IPS DF 6.9 (cell line): ENCODE measurements around the gene NBPF3.

Experiments used
- DNase-seq: peaks from one replicate; pipeline ENCODE4 v3.0.0-alpha.2; 2013; ENCODE audit warnings: low read depth, low spot score
- H3K27ac ChIP-seq: one replicate; pipeline ENCODE4 v1.5.1; 2013; ENCODE audit warnings: low read length, control low read depth
- H3K27me3 ChIP-seq: 2 replicates; pipeline ENCODE4 v1.6.1; 2013; ENCODE audit warnings: mild to moderate bottlenecking, low read length; ENCODE audit not compliant: control insufficient read depth, insufficient read depth
- H3K36me3 ChIP-seq: 2 replicates; pipeline ENCODE4 v1.6.1; 2013; ENCODE audit warnings: low read length; ENCODE audit not compliant: control insufficient read depth, insufficient read depth
- H3K4me1 ChIP-seq: 2 replicates; pipeline ENCODE4 v1.6.1; 2013; ENCODE audit warnings: low read length; ENCODE audit not compliant: control insufficient read depth, insufficient read depth
- H3K4me3 ChIP-seq: 2 replicates; pipeline ENCODE4 v1.5.1; 2013; ENCODE audit warnings: mild to moderate bottlenecking, low read length
- H3K9me3 ChIP-seq: 2 replicates; pipeline ENCODE4 v1.6.1; 2013; ENCODE audit warnings: low read length, inconsistent platforms; ENCODE audit not compliant: control insufficient read depth, insufficient read depth
- WGBS: extraction: QIAGEN DNeasy Blood & Tissue Kit; methylation state at CpG from one replicate; pipeline ENCODE4 v1.1.7; 2013; ENCODE audit warnings: mixed read lengths, missing lambda C conversion rate; ENCODE audit not compliant: insufficient read length, insufficient coverage; 5-methylcytosine and 5-hydroxymethylcytosine counted together

The NBPF3 gene

DNA sequence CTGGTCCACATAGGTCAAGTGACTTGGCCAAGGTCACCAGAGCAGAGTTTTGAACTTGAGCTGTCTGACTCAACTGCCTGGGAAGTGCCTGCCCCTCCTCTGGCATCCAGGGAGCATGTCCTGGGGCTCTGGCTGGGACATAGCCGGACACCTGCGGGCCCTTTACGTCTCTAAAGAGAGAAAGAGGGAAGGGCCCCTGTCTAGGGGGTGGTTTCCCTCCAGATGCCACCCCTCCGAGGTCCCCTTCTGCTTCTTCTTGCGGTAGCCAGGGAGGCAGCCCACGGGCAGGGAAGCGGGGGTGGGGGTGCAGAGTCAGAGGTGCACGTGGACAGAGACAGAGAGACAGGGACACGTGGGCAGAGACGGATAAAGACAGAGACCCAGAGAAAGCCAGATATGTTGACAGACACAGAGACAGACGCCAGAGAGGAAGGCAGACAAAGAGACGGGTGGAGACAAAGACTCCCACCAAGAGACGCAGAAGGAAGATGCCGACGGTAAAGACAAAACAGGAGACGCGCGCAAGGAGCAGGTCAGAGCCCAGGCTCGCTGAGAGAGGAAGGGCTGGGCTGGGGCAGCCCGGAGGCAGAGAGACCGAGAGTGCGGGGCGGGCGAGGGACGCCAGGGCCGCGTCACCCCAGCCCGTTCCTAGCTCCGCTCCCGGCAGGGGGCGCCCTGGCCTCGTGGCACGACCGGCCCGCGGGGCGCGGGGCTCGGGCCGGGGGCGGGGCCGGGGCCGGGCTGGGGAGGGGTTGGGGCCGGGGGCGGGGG is 68.8 kb downstream of the NBPF3 start:
- WGBS, result no CpG with 5 or more reads among the region's 45 CpGs
- Histone ChIP-seq H3K4me1 (peaks cover 3% of the 10 kb centered on the region; the same call in 1 of the 2 replicates), H3K36me3 (no peaks in the 10 kb centered on the region), H3K27me3 (no peaks in the 10 kb centered on the region; the same call in 1 of the 2 replicates), H3K4me3 (no peak overlapping the region; the same call in 1 of the 2 replicates), H3K27ac (no peak overlapping the region), H3K9me3 (no peaks in the 10 kb centered on the region)
- peak; percentile 71 for DNase-seq

GRCh38 chr1:21509351-21510112 is 69.6 kb downstream of the NBPF3 start, which contains the start of gene ALPL:
Gene ALPL (plus strand): TSS chr1:21509423. CDS start chr1:21554082, 44,659 bp downstream.
- Histone ChIP-seq H3K4me1 (peaks cover 3% of the 10 kb centered on the region; the same call in 1 of the 2 replicates), H3K36me3 (no peaks in the 10 kb centered on the region), H3K9me3 (no peaks in the 10 kb centered on the region), H3K27ac (no peak within 1 kb of the TSS), H3K27me3 (no peaks in the 10 kb centered on the region; the same call in 1 of the 2 replicates), H3K4me3 (peak within 1 kb of the TSS; percentile 86)
- DNase-seq, result no peak
- WGBS, result no CpG with 5 or more reads among the region's 67 CpGs

GRCh38 chr1:21510113-21510493 is 70.2 kb downstream of the NBPF3 start:
- Histone ChIP-seq H3K4me3 (peak overlapping the region; percentile 86; the same call in 1 of the 2 replicates), H3K36me3 (no peaks in the 10 kb centered on the region), H3K27ac (no peak overlapping the region), H3K27me3 (no peaks in the 10 kb centered on the region; the same call in 1 of the 2 replicates), H3K9me3 (no peaks in the 10 kb centered on the region), H3K4me1 (peaks cover 3% of the 10 kb centered on the region; the same call in 1 of the 2 replicates)
- DNase-seq, result no peak
- no CpG with 5 or more reads among the region's 12 CpGs for WGBS

DNA sequence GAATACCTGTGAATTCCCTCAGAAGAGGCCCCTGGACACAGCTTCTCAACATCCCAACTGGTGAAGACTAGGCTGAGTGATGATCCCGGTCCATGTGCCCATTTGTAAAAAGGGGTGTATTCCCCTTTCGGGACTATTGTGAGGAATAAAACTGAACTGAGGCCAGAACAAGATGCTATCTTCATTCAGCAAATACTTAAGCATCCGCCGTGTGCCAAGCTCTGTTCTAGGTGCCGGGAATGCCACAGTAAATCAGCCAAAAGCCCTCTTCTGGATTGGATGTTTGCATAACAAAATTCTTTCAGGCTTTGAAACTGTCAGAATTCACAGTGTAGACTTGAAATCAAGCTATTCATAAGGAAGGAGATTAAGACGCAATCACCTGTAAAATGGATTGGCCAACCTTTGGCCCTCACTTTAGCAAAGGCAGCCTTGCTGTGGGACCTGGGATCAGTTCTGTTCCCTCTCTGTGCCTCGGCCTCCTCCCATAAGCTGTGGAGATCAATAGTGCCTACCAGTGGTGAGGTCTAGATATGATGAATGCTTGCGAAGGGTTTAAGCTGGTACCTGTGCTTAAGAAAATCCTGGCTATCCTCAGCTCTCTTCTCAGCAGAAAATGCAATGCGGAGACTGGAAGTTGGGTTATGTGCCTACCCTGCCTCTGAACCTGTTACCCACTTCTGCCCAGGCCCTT is 71.1 kb downstream of the NBPF3 start:
- Histone ChIP-seq H3K27me3 (no peaks in the 10 kb centered on the region; the same call in 1 of the 2 replicates), H3K9me3 (no peaks in the 10 kb centered on the region), H3K27ac (no peak overlapping the region), H3K36me3 (no peaks in the 10 kb centered on the region), H3K4me3 (no peak overlapping the region), H3K4me1 (peaks cover 3% of the 10 kb centered on the region; the same call in 1 of the 2 replicates)
- DNase-seq, result no peak
- no CpG with 5 or more reads among the region's 9 CpGs for WGBS

GRCh38 chr1:21511579-21512522 is 71.9 kb downstream of the NBPF3 start:
- no peak overlapping the region for H3K27ac ChIP-seq
- no peaks in the 10 kb centered on the region; the same call in 1 of the 2 replicates for H3K27me3 ChIP-seq
- H3K4me3 ChIP-seq, result no peak overlapping the region
- no peaks in the 10 kb centered on the region for H3K36me3 ChIP-seq
- H3K9me3 ChIP-seq, result no peaks in the 10 kb centered on the region
- WGBS, result no CpG with 5 or more reads among the region's 11 CpGs
- peaks cover 3% of the 10 kb centered on the region; the same call in 1 of the 2 replicates for H3K4me1 ChIP-seq
- DNase-seq, result no peak

- Histone ChIP-seq H3K4me3 (no peak overlapping the region), H3K27me3 (no peaks in the 10 kb centered on the region), H3K4me1 (peaks cover 6% of the 10 kb centered on the region), H3K36me3 (no peaks in the 10 kb centered on the region), H3K27ac (no peak overlapping the region), H3K9me3 (no peaks in the 10 kb centered on the region)
- DNase-seq, result no peak
- WGBS, result no CpG with 5 or more reads among the region's 5 CpGs
Measured at GRCh38 chr1:21514245-21514644, 74.3 kb downstream of the NBPF3 start.

DNA sequence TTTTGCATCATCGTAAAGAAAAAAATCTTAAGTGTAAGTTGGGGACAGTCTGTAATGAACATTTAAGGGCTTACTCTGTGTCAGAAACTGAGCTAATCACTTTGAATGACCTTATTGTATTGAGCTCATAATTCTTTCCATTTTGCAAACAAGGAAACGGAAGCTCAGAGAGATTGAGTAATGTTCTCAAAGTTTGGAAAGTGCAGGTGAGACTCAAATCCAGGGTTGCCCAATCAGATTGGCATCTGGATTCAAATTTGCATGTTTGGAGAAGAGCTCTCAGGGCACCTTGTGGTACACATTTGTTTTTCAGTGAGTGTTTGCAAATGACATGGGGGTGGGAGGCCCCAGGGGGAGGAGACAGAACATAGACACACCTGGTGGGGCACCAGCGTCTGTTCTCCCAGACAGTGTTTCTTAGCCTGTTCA is 77.2 kb downstream of the NBPF3 start:
- DNase-seq, result no peak
- Histone ChIP-seq H3K27ac (no peak overlapping the region), H3K36me3 (no peaks in the 10 kb centered on the region), H3K4me3 (no peak overlapping the region), H3K4me1 (peaks cover 6% of the 10 kb centered on the region), H3K9me3 (no peaks in the 10 kb centered on the region), H3K27me3 (no peaks in the 10 kb centered on the region)
- no CpG with 5 or more reads among the region's 3 CpGs for WGBS

DNA sequence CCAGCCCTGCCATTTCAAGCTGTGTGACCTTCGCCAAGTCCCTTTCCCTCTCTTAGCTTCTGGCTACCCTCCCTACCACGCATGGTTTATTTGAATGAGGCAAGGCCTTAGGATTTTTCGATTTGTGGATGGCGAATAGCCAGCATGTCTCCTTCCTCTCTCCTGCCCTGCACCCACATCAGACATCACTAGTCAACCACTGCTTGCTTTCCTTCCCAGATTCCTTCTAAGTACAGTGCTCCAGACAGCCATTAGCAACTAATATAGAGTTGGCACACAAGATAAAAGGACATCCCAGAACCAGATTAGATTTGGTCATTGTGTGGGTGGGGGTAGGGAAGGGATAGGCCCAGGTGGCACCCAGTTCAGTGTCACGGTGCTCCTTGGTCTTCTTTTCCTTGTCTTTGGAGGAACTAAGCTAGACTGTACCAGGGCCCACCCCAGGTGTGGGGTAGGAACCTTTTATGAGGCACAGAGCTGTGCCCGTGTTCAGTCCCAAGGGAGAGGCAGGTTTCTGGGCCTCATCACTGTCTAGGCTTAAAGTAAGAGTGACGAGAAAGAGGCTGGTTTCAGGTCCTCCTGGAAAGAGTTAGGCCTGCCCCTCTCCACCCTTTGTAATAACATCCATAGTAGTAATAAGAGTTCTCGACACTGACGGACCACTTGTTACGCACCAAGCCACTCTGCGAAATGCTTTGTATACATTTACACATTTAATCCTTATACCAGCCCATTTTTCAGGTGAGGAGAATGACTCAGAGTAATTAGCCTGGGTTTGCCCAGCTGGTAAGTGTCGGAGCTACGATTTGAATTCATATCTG is 77.9 kb downstream of the NBPF3 start:
- Histone ChIP-seq H3K4me3 (no peak overlapping the region), H3K27ac (no peak overlapping the region), H3K36me3 (no peaks in the 10 kb centered on the region), H3K9me3 (no peaks in the 10 kb centered on the region), H3K4me1 (peaks cover 5% of the 10 kb centered on the region), H3K27me3 (no peaks in the 10 kb centered on the region)
- DNase-seq, result no peak
- no CpG with 5 or more reads among the region's 13 CpGs for WGBS
